ENCODE measurements around the gene DUOX2. TPM values are rescaled to one million over a fixed set of nuclear protein-coding genes. Genes with fewer than 3 reads are reported as not detected.

The DUOX2 gene
- total and polyA plus RNA-seq, 2 of the 8 experiments (the other 6 are each of a cell fraction or from before 2014, with no cell fraction given), result 0.08 TPM; not detected in 1

GRCh38 chr15:45162771-45163507 lies 49.0 kb upstream of the DUOX2 start (continued):
- TF ChIP-seq CHD1 (IDR thresholded peaks at IDR 0.05; ENCODE audit: low read depth, low read length) (no peak), SIN3A (conservative IDR thresholded peaks at IDR 0.05 in 1 of 2, IDR thresholded peaks at IDR 0.05 in 1 of 2; ENCODE audit: low read depth in 1 of 2, low read length in 2 of 2) (0 out of 4 replicates have a peak, but pooled peaks of 1 of the 2 experiments have one; percentile 40), ATF2 (IDR thresholded peaks at IDR 0.05; ENCODE audit: low read length) (0 out of 2 replicates have a peak, but pooled peaks have one; percentile 40), POLR2AphosphoS5 (IDR thresholded peaks at IDR 0.05; ENCODE audit: low read depth, low read length) (peak; percentile 40), CHD7 (IDR thresholded peaks at IDR 0.05; ENCODE audit: insufficient replicate concordance, low read length) (no peak), SAP30 (IDR thresholded peaks at IDR 0.05; ENCODE audit: insufficient read depth, insufficient replicate concordance, low read length) (no peak), PHF8 (conservative IDR thresholded peaks at IDR 0.05; ENCODE audit: low read depth, low read length) (no peak), TAF1 (IDR thresholded peaks at IDR 0.05; ENCODE audit: low read depth, low read length) (no peak)
